SK-N-SH (cell line): ENCODE measurements around the gene INTS11.

ENCODE experiments used
- SIN3A ChIP-seq: IDR thresholded peaks from 2 replicates; pipeline ENCODE4 v1.6.1; 2012; ENCODE audit warnings: low read depth, mild to moderate bottlenecking, low read length, moderate library complexity, borderline replicate concordance
- TEAD4 ChIP-seq: IDR thresholded peaks from 2 replicates; pipeline ENCODE4 v1.4.0; 2012; ENCODE audit warnings: mild to moderate bottlenecking, borderline replicate concordance; ENCODE audit not compliant: insufficient read depth
- TF ChIP-seq, protein P1 (sequence below): fragments of 200-600 bp; sonication (generic); IDR thresholded peaks from 2 replicates; pipeline ENCODE4 v1.6.1; 2017; ENCODE audit warnings: antibody characterized with exemption, mild to moderate bottlenecking, moderate library complexity

GRCh38 chr1:1330366-1331067, 6.1 kb upstream of the INTS11 start:
- TF ChIP-seq, protein P1, sequence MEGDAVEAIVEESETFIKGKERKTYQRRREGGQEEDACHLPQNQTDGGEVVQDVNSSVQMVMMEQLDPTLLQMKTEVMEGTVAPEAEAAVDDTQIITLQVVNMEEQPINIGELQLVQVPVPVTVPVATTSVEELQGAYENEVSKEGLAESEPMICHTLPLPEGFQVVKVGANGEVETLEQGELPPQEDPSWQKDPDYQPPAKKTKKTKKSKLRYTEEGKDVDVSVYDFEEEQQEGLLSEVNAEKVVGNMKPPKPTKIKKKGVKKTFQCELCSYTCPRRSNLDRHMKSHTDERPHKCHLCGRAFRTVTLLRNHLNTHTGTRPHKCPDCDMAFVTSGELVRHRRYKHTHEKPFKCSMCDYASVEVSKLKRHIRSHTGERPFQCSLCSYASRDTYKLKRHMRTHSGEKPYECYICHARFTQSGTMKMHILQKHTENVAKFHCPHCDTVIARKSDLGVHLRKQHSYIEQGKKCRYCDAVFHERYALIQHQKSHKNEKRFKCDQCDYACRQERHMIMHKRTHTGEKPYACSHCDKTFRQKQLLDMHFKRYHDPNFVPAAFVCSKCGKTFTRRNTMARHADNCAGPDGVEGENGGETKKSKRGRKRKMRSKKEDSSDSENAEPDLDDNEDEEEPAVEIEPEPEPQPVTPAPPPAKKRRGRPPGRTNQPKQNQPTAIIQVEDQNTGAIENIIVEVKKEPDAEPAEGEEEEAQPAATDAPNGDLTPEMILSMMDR, result no peak
- TF ChIP-seq SIN3A (no peak), TEAD4 (no peak)
